WERI-Rb-1 (cell line): ENCODE measurements around the gene CDC42SE2.
"Not testable (repeated sequence)": the region's sequence is repeated elsewhere in the genome, so short reads cannot be mapped to it uniquely, and the experiment has no call there.

Experiments
- DNase-seq: peaks from one replicate; pipeline ENCODE4 v3.0.0-alpha.2; 2020
- H3K27ac ChIP-seq: fragments of 250-450 bp; sonication (Bioruptor Pico); 2 replicates; pipeline ENCODE4 v1.5.1; 2020; ENCODE audit warnings: mild to moderate bottlenecking, moderate library complexity
- H3K27me3 ChIP-seq: fragments of 250-450 bp; sonication (Bioruptor Pico); 2 replicates; pipeline ENCODE4 v1.5.1; 2021; ENCODE audit warnings: mild to moderate bottlenecking, low read depth, moderate library complexity; ENCODE audit not compliant: insufficient read depth, severe bottlenecking
- H3K36me3 ChIP-seq: fragments of 250-450 bp; sonication (Bioruptor Pico); 2 replicates; pipeline ENCODE4 v1.5.1; 2020; ENCODE audit warnings: mild to moderate bottlenecking, moderate library complexity
- H3K4me3 ChIP-seq: 2 replicates; pipeline ENCODE4 v1.5.1; 2011; ENCODE audit warnings: low read depth, mild to moderate bottlenecking, control low read depth, low read length
- H3K9me3 ChIP-seq: fragments of 250-450 bp; sonication (Bioruptor Pico); 2 replicates; pipeline ENCODE4 v1.5.1; 2021; ENCODE audit warnings: mild to moderate bottlenecking, moderate library complexity; ENCODE audit not compliant: severe bottlenecking
- CTCF ChIP-seq: IDR thresholded peaks from 2 replicates; pipeline ENCODE4 v1.5.1; 2011; ENCODE audit warnings: low read depth, mild to moderate bottlenecking, control low read depth, inconsistent platforms, low read length

The CDC42SE2 gene

GRCh38 chr5:131242728-131243255 is 21.1 kb upstream of the CDC42SE2 start:
- TF ChIP-seq CTCF = no peak
- Histone ChIP-seq H3K27me3 (no peaks in the 10 kb centered on the region), H3K27ac (no peak overlapping the region), H3K4me3 (no peak overlapping the region), H3K36me3 (no peaks in the 10 kb centered on the region), H3K9me3 (no peaks in the 10 kb centered on the region)
- no peak for DNase-seq

- no peaks in the 10 kb centered on the region for H3K27me3 ChIP-seq
- no peak for TF ChIP-seq CTCF
- H3K9me3 ChIP-seq = no peaks in the 10 kb centered on the region
- no peak overlapping the region for H3K27ac ChIP-seq
- no peak overlapping the region for H3K4me3 ChIP-seq
- no peak for DNase-seq
- no peaks in the 10 kb centered on the region for H3K36me3 ChIP-seq
Measured at GRCh38 chr5:131245312-131245711, 18.5 kb upstream of the CDC42SE2 start.

GRCh38 chr5:131245948-131246347 is 17.9 kb upstream of the CDC42SE2 start:
- Histone ChIP-seq H3K27me3 (no peaks in the 10 kb centered on the region), H3K36me3 (no peaks in the 10 kb centered on the region), H3K4me3 (no peak overlapping the region), H3K9me3 (no peaks in the 10 kb centered on the region), H3K27ac (no peak overlapping the region)
- no peak for DNase-seq
- TF ChIP-seq CTCF = no peak

- Histone ChIP-seq H3K27me3 (no peaks in the 10 kb centered on the region), H3K4me3 (no peak overlapping the region), H3K36me3 (no peaks in the 10 kb centered on the region), H3K27ac (no peak overlapping the region), H3K9me3 (no peaks in the 10 kb centered on the region)
- DNase-seq = no peak
- TF ChIP-seq CTCF = no peak
Measured at GRCh38 chr5:131246504-131246903, 17.3 kb upstream of the CDC42SE2 start.

GRCh38 chr5:131250751-131251475 is 12.9 kb upstream of the CDC42SE2 start:
- no peak for TF ChIP-seq CTCF
- DNase-seq = no peak
- Histone ChIP-seq H3K4me3 (no peak overlapping the region), H3K27ac (no peak overlapping the region), H3K27me3 (no peaks in the 10 kb centered on the region), H3K36me3 (no peaks in the 10 kb centered on the region), H3K9me3 (no peaks in the 10 kb centered on the region)

GRCh38 chr5:131252824-131253171 is 11.1 kb upstream of the CDC42SE2 start:
- DNase-seq = no peak
- H3K27me3 ChIP-seq = no peaks in the 10 kb centered on the region
- no peak for TF ChIP-seq CTCF
- H3K36me3 ChIP-seq = no peaks in the 10 kb centered on the region
- no peak overlapping the region for H3K4me3 ChIP-seq
- no peaks in the 10 kb centered on the region for H3K9me3 ChIP-seq
- H3K27ac ChIP-seq = no peak overlapping the region

GRCh38 chr5:131254025-131254424 is 9.8 kb upstream of the CDC42SE2 start:
- H3K4me3 ChIP-seq, DNase-seq, H3K27ac ChIP-seq, H3K27me3 ChIP-seq, H3K9me3 ChIP-seq, H3K36me3 ChIP-seq: not testable (repeated sequence)
